Measurements from ENCODE around the gene CEMIP.

GRCh38 chr15:80831192-80831591 is 52.0 kb downstream of the CEMIP start:
- no peak for TF ChIP-seq CTCF (IDR thresholded peaks at IDR 0.05; ENCODE audit: insufficient read depth, low read length, poor library complexity, severe bottlenecking)
- TF ChIP-seq EZH2phosphoT487 (conservative IDR thresholded peaks at IDR 0.05; ENCODE audit: low read length), result no peak

Data from SU-DHL-6 (cell line).